Measurements from ENCODE around the gene DLEC1.

The DLEC1 gene

DNA sequence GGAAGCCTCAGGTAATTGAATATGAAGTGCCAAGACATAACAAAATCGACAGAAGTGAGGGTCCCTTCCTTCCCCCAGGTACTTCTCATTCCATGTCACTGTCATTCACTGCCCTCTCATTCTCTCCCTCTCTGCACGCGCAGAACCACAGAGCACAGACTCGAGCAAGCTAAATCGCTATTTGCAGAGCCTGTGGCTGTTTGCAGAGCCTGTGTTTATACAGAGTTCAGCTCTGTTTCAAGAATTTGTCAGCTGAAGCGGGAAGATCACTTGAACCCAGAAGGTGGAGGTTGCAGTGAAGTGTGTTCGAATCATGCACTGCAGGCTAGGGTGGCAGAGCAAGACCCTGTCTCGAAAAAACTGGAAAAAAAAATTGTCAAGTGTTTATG is 45.9 kb upstream of the DLEC1 start:
- no peak for DNase-seq (ENCODE audit: low read depth, low spot score)
- no peaks in the 10 kb centered on the region for H3K9me3 ChIP-seq (ENCODE audit: insufficient read depth, low read length)
- H3K4me1 ChIP-seq (ENCODE audit: insufficient read depth, insufficient read length): peaks cover 3% of the 10 kb centered on the region
- H3K4me3 ChIP-seq (ENCODE audit: insufficient read length, low read depth): no peak overlapping the region
- TF ChIP-seq SUZ12 (IDR thresholded peaks at IDR 0.05; ENCODE audit: extremely low read depth, insufficient read depth, insufficient read length) (no peak), YY1 (IDR thresholded peaks at IDR 0.05; ENCODE audit: insufficient read depth, insufficient read length) (no peak), ZNF274 (IDR thresholded peaks at IDR 0.05; ENCODE audit: low read depth, low read length) (no peak)
- H3K36me3 ChIP-seq (ENCODE audit: insufficient read depth, insufficient read length, low read length): no peaks in the 10 kb centered on the region
- H3K9ac ChIP-seq (ENCODE audit: insufficient read length, low read depth): no peak overlapping the region
- no peaks in the 10 kb centered on the region for H3K27me3 ChIP-seq (ENCODE audit: insufficient read depth, insufficient read length)

GRCh38 chr3:37993460-37993819 is 45.6 kb upstream of the DLEC1 start:
- Histone ChIP-seq H3K9ac (ENCODE audit: insufficient read length, low read depth) (no peak overlapping the region), H3K36me3 (ENCODE audit: insufficient read depth, insufficient read length, low read length) (no peaks in the 10 kb centered on the region), H3K4me1 (ENCODE audit: insufficient read depth, insufficient read length) (peaks cover 5% of the 10 kb centered on the region), H3K9me3 (ENCODE audit: insufficient read depth, low read length) (no peaks in the 10 kb centered on the region), H3K4me3 (ENCODE audit: insufficient read length, low read depth) (no peak overlapping the region), H3K27me3 (ENCODE audit: insufficient read depth, insufficient read length) (no peaks in the 10 kb centered on the region)
- no peak for DNase-seq (ENCODE audit: low read depth, low spot score)
- no peak for TF ChIP-seq YY1 (IDR thresholded peaks at IDR 0.05; ENCODE audit: insufficient read depth, insufficient read length)
- TF ChIP-seq SUZ12 (IDR thresholded peaks at IDR 0.05; ENCODE audit: extremely low read depth, insufficient read depth, insufficient read length): no peak
- TF ChIP-seq ZNF274 (IDR thresholded peaks at IDR 0.05; ENCODE audit: low read depth, low read length): no peak

GRCh38 chr3:37993820-37994638 is 45.0 kb upstream of the DLEC1 start:
- no peak for DNase-seq (ENCODE audit: low read depth, low spot score)
- Histone ChIP-seq H3K4me3 (ENCODE audit: insufficient read length, low read depth) (peak overlapping the region; percentile 29), H3K4me1 (ENCODE audit: insufficient read depth, insufficient read length) (peaks cover 5% of the 10 kb centered on the region), H3K9me3 (ENCODE audit: insufficient read depth, low read length) (no peaks in the 10 kb centered on the region), H3K9ac (ENCODE audit: insufficient read length, low read depth) (peak overlapping the region; percentile 23), H3K27me3 (ENCODE audit: insufficient read depth, insufficient read length) (no peaks in the 10 kb centered on the region), H3K36me3 (ENCODE audit: insufficient read depth, insufficient read length, low read length) (no peaks in the 10 kb centered on the region)
- TF ChIP-seq ZNF274 (IDR thresholded peaks at IDR 0.05; ENCODE audit: low read depth, low read length) (no peak), YY1 (IDR thresholded peaks at IDR 0.05; ENCODE audit: insufficient read depth, insufficient read length) (no peak)

DNA sequence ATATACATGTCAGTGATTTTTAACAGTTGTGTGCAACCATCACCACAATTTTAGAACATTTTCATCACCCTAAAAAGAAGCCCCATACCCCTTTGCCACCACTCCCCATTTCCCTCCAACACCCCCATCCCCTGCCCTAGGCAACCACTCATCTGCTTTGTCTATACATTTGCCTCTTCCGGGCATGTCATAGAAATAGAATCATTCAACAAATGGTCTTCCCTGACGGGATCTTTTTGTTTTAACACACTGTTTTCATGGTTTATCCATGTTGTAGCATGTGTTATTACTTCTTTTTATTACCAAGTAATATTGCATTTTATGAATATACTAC is 44.4 kb upstream of the DLEC1 start:
- Histone ChIP-seq H3K9me3 (ENCODE audit: insufficient read depth, low read length) (no peaks in the 10 kb centered on the region), H3K4me3 (ENCODE audit: insufficient read length, low read depth) (peak overlapping the region; percentile 29), H3K9ac (ENCODE audit: insufficient read length, low read depth) (peak overlapping the region; percentile 23), H3K4me1 (ENCODE audit: insufficient read depth, insufficient read length) (peaks cover 8% of the 10 kb centered on the region), H3K27me3 (ENCODE audit: insufficient read depth, insufficient read length) (peaks cover 4% of the 10 kb centered on the region), H3K36me3 (ENCODE audit: insufficient read depth, insufficient read length, low read length) (no peaks in the 10 kb centered on the region)
- no peak for DNase-seq (ENCODE audit: low read depth, low spot score)
- TF ChIP-seq SUZ12 (IDR thresholded peaks at IDR 0.05; ENCODE audit: extremely low read depth, insufficient read depth, insufficient read length): no peak
- no peak for TF ChIP-seq YY1 (IDR thresholded peaks at IDR 0.05; ENCODE audit: insufficient read depth, insufficient read length)
- no peak for TF ChIP-seq ZNF274 (IDR thresholded peaks at IDR 0.05; ENCODE audit: low read depth, low read length)

DNA sequence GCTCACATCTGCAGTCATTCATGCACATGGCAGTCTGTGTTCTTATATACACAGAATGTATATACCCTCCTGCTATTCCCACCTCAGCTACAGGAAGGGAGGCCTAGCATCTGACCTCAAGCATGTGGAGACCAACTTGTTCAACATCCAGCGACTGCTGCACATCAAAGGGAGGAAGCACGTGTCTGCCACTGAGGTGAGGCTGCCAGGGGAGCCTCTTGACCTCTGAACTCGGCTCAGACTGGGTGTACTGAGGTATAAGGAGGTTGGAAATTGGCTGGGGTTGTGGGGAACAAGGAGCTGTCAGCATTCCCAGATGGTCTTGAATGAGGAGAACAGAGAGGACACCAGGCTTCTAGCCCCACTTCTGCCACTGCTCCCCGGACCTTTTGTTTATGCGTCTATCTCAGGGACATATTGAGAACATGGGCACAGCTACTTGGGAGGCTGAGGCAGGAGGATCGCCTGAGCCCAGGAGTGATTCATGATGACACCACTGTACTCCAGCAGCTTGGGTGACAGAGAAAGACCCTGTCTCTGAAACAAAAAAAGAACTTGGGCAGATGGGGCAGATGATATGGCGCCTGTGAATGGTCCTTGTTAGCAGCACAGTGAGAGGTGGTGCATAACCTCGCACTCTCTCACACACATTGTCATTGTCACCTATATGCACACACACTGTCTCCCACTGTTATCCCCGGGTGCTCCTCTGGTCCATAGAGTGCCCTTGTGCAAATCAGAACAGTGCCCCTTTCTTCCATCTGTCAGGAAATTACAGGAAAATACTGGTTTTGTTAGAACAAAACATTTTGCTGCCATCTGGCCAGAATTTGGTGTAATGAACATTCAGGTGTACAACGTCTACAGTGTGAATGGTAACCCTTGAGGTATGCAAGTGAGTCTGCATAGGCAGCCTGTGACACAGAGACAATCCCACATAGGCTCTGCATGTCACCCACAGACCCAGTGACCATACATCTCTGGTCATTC is 43.1 kb upstream of the DLEC1 start:
- Histone ChIP-seq H3K9ac (ENCODE audit: insufficient read length, low read depth) (no peak overlapping the region), H3K27me3 (ENCODE audit: insufficient read depth, insufficient read length) (peaks cover 6% of the 10 kb centered on the region), H3K9me3 (ENCODE audit: insufficient read depth, low read length) (no peaks in the 10 kb centered on the region), H3K4me3 (ENCODE audit: insufficient read length, low read depth) (no peak overlapping the region), H3K4me1 (ENCODE audit: insufficient read depth, insufficient read length) (peaks cover 8% of the 10 kb centered on the region), H3K36me3 (ENCODE audit: insufficient read depth, insufficient read length, low read length) (no peaks in the 10 kb centered on the region)
- no peak for DNase-seq (ENCODE audit: low read depth, low spot score)
- TF ChIP-seq ZNF274 (IDR thresholded peaks at IDR 0.05; ENCODE audit: low read depth, low read length) (no peak), SUZ12 (IDR thresholded peaks at IDR 0.05; ENCODE audit: extremely low read depth, insufficient read depth, insufficient read length) (no peak), YY1 (IDR thresholded peaks at IDR 0.05; ENCODE audit: insufficient read depth, insufficient read length) (no peak)

DNA sequence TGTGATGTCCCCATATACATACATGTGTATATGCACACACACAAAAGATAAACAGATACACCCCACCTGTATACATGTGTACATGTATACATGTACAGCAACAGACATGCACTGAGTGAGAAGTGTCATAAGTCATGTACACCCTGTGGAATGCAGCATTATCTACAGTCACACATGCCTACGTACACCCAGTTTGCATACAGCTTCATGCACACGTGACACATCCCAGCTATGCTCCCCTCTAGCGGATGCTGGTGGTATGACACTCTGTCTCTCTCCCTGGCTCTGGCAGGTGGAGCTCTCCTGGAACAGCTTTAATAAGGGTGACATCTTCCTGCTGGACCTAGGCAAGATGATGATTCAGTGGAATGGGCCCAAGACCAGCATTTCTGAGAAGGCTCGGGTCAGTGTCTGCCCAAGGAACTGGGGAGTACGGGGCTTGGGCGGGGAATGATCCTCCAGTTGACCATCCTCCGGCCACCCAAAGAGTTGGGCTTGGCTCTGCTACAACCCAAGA is 42.2 kb upstream of the DLEC1 start:
- peak; percentile 84 for DNase-seq (ENCODE audit: low read depth, low spot score)
- Histone ChIP-seq H3K4me3 (ENCODE audit: insufficient read length, low read depth) (no peak overlapping the region), H3K27me3 (ENCODE audit: insufficient read depth, insufficient read length) (peaks cover 6% of the 10 kb centered on the region), H3K9me3 (ENCODE audit: insufficient read depth, low read length) (no peaks in the 10 kb centered on the region), H3K4me1 (ENCODE audit: insufficient read depth, insufficient read length) (peaks cover 15% of the 10 kb centered on the region), H3K36me3 (ENCODE audit: insufficient read depth, insufficient read length, low read length) (no peaks in the 10 kb centered on the region), H3K9ac (ENCODE audit: insufficient read length, low read depth) (no peak overlapping the region)
- TF ChIP-seq SUZ12 (IDR thresholded peaks at IDR 0.05; ENCODE audit: extremely low read depth, insufficient read depth, insufficient read length) (no peak), YY1 (IDR thresholded peaks at IDR 0.05; ENCODE audit: insufficient read depth, insufficient read length) (no peak), ZNF274 (IDR thresholded peaks at IDR 0.05; ENCODE audit: low read depth, low read length) (no peak)

- no peaks in the 10 kb centered on the region for H3K9me3 ChIP-seq (ENCODE audit: insufficient read depth, low read length)
- H3K36me3 ChIP-seq (ENCODE audit: insufficient read depth, insufficient read length, low read length): no peaks in the 10 kb centered on the region
- H3K27me3 ChIP-seq (ENCODE audit: insufficient read depth, insufficient read length): peaks cover 6% of the 10 kb centered on the region
- peaks cover 17% of the 10 kb centered on the region for H3K4me1 ChIP-seq (ENCODE audit: insufficient read depth, insufficient read length)
- no peak for DNase-seq (ENCODE audit: low read depth, low spot score)
- TF ChIP-seq ZNF274 (IDR thresholded peaks at IDR 0.05; ENCODE audit: low read depth, low read length): no peak
- no peak for TF ChIP-seq YY1 (IDR thresholded peaks at IDR 0.05; ENCODE audit: insufficient read depth, insufficient read length)
- no peak for TF ChIP-seq SUZ12 (IDR thresholded peaks at IDR 0.05; ENCODE audit: extremely low read depth, insufficient read depth, insufficient read length)
- no peak overlapping the region for H3K4me3 ChIP-seq (ENCODE audit: insufficient read length, low read depth)
- H3K9ac ChIP-seq (ENCODE audit: insufficient read length, low read depth): no peak overlapping the region
Observed at GRCh38 chr3:37997342-37997741, 41.7 kb upstream of the DLEC1 start.

All from NT2/D1 (cell line).